ENCODE results near the gene RRP36. TPM values are rescaled to one million over a fixed set of nuclear protein-coding genes. Genes with fewer than 3 reads are reported as not detected.

The RRP36 gene
- total and polyA plus RNA-seq, 9 of the 15 experiments (the other 6 are each of a cell fraction or from before 2014, with no cell fraction given), result 27.6 to 150 (median 114) TPM

DNA sequence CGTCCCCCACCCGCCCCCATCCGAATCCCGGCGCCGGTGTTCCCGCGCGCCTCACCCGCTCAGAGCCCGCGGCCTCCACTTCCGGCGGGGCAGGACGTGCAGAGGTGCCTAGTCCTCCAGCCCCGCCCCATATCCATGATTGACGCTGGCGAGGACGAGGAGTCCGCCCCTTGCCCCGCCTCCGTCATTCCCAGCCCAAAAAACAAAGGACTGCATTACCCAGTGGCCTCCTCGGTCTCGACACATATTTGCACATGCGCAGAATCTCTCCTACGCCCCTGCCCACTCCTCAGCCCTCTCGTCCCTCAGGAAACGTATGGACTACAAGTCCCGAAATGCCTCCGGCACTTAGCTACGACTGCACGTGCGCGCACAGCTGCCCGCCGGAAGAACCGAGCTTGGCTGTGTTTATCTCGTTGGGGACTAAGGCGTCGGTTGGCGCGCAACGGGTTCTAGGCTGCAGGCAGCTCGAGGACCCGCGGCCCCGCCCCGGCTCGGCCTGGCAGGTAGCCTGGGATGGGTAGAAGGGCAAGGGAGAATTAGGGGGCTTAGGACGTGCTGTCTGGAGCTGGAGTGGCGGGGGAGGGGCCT lies 7.5 kb upstream of the RRP36 start, which contains the start of the genes KLHDC3 and MEA1 (continued):
- TF ChIP-seq, protein P1, sequence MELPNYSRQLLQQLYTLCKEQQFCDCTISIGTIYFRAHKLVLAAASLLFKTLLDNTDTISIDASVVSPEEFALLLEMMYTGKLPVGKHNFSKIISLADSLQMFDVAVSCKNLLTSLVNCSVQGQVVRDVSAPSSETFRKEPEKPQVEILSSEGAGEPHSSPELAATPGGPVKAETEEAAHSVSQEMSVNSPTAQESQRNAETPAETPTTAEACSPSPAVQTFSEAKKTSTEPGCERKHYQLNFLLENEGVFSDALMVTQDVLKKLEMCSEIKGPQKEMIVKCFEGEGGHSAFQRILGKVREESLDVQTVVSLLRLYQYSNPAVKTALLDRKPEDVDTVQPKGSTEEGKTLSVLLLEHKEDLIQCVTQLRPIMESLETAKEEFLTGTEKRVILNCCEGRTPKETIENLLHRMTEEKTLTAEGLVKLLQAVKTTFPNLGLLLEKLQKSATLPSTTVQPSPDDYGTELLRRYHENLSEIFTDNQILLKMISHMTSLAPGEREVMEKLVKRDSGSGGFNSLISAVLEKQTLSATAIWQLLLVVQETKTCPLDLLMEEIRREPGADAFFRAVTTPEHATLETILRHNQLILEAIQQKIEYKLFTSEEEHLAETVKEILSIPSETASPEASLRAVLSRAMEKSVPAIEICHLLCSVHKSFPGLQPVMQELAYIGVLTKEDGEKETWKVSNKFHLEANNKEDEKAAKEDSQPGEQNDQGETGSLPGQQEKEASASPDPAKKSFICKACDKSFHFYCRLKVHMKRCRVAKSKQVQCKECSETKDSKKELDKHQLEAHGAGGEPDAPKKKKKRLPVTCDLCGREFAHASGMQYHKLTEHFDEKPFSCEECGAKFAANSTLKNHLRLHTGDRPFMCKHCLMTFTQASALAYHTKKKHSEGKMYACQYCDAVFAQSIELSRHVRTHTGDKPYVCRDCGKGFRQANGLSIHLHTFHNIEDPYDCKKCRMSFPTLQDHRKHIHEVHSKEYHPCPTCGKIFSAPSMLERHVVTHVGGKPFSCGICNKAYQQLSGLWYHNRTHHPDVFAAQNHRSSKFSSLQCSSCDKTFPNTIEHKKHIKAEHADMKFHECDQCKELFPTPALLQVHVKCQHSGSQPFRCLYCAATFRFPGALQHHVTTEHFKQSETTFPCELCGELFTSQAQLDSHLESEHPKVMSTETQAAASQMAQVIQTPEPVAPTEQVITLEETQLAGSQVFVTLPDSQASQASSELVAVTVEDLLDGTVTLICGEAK (IDR thresholded peaks at IDR 0.05), result peak; percentile 87
- TF ChIP-seq, protein P1 (CRISPR knock-in tag; IDR thresholded peaks at IDR 0.05), result no peak
- TF ChIP-seq SMARCB1 (IDR thresholded peaks at IDR 0.05; ENCODE audit: insufficient read length, low read depth) (no peak), NR3C1 (CRISPR knock-in tag; IDR thresholded peaks at IDR 0.05) (no peak), SMARCC2 (IDR thresholded peaks at IDR 0.05; ENCODE audit: low read depth) (no peak), RBM17 (IDR thresholded peaks at IDR 0.05; ENCODE audit: borderline replicate concordance, low read depth, low read length) (no peak)
- TF ChIP-seq, protein P2, sequence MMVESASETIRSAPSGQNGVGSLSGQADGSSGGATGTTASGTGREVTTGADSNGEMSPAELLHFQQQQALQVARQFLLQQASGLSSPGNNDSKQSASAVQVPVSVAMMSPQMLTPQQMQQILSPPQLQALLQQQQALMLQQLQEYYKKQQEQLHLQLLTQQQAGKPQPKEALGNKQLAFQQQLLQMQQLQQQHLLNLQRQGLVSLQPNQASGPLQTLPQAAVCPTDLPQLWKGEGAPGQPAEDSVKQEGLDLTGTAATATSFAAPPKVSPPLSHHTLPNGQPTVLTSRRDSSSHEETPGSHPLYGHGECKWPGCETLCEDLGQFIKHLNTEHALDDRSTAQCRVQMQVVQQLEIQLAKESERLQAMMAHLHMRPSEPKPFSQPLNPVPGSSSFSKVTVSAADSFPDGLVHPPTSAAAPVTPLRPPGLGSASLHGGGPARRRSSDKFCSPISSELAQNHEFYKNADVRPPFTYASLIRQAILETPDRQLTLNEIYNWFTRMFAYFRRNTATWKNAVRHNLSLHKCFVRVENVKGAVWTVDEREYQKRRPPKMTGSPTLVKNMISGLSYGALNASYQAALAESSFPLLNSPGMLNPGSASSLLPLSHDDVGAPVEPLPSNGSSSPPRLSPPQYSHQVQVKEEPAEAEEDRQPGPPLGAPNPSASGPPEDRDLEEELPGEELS (CRISPR knock-in tag; IDR thresholded peaks at IDR 0.05; ENCODE audit: borderline replicate concordance), result no peak
- TF ChIP-seq, protein P3, sequence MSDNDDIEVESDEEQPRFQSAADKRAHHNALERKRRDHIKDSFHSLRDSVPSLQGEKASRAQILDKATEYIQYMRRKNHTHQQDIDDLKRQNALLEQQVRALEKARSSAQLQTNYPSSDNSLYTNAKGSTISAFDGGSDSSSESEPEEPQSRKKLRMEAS (CRISPR knock-in tag; IDR thresholded peaks at IDR 0.05), result peak; percentile 99
- TF ChIP-seq, protein P4, sequence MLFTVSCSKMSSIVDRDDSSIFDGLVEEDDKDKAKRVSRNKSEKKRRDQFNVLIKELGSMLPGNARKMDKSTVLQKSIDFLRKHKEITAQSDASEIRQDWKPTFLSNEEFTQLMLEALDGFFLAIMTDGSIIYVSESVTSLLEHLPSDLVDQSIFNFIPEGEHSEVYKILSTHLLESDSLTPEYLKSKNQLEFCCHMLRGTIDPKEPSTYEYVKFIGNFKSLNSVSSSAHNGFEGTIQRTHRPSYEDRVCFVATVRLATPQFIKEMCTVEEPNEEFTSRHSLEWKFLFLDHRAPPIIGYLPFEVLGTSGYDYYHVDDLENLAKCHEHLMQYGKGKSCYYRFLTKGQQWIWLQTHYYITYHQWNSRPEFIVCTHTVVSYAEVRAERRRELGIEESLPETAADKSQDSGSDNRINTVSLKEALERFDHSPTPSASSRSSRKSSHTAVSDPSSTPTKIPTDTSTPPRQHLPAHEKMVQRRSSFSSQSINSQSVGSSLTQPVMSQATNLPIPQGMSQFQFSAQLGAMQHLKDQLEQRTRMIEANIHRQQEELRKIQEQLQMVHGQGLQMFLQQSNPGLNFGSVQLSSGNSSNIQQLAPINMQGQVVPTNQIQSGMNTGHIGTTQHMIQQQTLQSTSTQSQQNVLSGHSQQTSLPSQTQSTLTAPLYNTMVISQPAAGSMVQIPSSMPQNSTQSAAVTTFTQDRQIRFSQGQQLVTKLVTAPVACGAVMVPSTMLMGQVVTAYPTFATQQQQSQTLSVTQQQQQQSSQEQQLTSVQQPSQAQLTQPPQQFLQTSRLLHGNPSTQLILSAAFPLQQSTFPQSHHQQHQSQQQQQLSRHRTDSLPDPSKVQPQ (CRISPR knock-in tag; IDR thresholded peaks at IDR 0.05; ENCODE audit: borderline replicate concordance), result 0 out of 2 replicates have a peak, but pooled peaks have one; percentile 49
- TF ChIP-seq, protein P5, sequence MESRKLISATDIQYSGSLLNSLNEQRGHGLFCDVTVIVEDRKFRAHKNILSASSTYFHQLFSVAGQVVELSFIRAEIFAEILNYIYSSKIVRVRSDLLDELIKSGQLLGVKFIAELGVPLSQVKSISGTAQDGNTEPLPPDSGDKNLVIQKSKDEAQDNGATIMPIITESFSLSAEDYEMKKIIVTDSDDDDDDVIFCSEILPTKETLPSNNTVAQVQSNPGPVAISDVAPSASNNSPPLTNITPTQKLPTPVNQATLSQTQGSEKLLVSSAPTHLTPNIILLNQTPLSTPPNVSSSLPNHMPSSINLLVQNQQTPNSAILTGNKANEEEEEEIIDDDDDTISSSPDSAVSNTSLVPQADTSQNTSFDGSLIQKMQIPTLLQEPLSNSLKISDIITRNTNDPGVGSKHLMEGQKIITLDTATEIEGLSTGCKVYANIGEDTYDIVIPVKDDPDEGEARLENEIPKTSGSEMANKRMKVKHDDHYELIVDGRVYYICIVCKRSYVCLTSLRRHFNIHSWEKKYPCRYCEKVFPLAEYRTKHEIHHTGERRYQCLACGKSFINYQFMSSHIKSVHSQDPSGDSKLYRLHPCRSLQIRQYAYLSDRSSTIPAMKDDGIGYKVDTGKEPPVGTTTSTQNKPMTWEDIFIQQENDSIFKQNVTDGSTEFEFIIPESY (CRISPR knock-in tag; IDR thresholded peaks at IDR 0.05), result no peak

Measured in K562 (cell line).